Mucosa of rectum (tissue), 2 donors: Measurements from ENCODE around the gene MAP2K7.
A peak's percentile ranks its signal among the peaks of the same experiment; 100 is the strongest.
"Not testable (repeated sequence)": the region's sequence is repeated elsewhere in the genome, so short reads cannot be mapped to it uniquely, and the experiment has no call there.

Source experiments
- H3K27ac ChIP-seq, 2 donors: one replicate each; pipeline ENCODE4 v1.7.0; 2013; ENCODE audit warnings: inconsistent platforms in 2 of 2, low read depth in 2 of 2, low read length in 2 of 2
- H3K27me3 ChIP-seq, 2 donors: one replicate each; pipeline ENCODE4 v1.7.0; 2013; ENCODE audit warnings: low read length in 2 of 2; ENCODE audit not compliant: control insufficient read depth in 2 of 2, insufficient read depth in 2 of 2
- H3K36me3 ChIP-seq, 2 donors: one replicate each; pipeline ENCODE4 v1.7.0; 2013; ENCODE audit warnings: low read length in 2 of 2; ENCODE audit not compliant: control insufficient read depth in 2 of 2, insufficient read depth in 2 of 2
- H3K4me1 ChIP-seq, 2 donors: one replicate each; pipeline ENCODE4 v1.7.0; 2013; ENCODE audit warnings: low read length in 2 of 2, mild to moderate bottlenecking in 1 of 2; ENCODE audit not compliant: control insufficient read depth in 2 of 2, insufficient read depth in 2 of 2
- H3K4me3 ChIP-seq, 2 donors: one replicate each; pipeline ENCODE4 v1.7.0; 2013; ENCODE audit warnings: low read length in 2 of 2
- H3K9ac ChIP-seq, 2 donors: one replicate each; pipeline ENCODE4 v1.7.0; 2013; ENCODE audit warnings: low read length in 2 of 2, low read depth in 1 of 2, mild to moderate bottlenecking in 1 of 2
- H3K9me3 ChIP-seq, 2 donors: one replicate each; pipeline ENCODE4 v1.7.0; 2013; ENCODE audit warnings: low read length in 2 of 2; ENCODE audit not compliant: control insufficient read depth in 2 of 2
- donor health status: healthy.
- donor health status: Normal muscosa, but diverticular disease.

The MAP2K7 gene

GRCh38 chr19:7885818-7886217 is 17.9 kb upstream of the MAP2K7 start:
- Histone ChIP-seq H3K9ac (no peak overlapping the region), H3K27me3 (peaks cover 0 to 9% of the 10 kb centered on the region in 2 donors), H3K9me3 (no peaks in the 10 kb centered on the region), H3K36me3 (no peaks in the 10 kb centered on the region), H3K4me3 (no peak overlapping the region), H3K4me1 (peaks cover 0 to 3% of the 10 kb centered on the region in 2 donors), H3K27ac (no peak overlapping the region)

GRCh38 chr19:7887408-7888144 is 16.1 kb upstream of the MAP2K7 start:
- no peak overlapping the region for H3K9ac ChIP-seq
- peaks cover 0 to 9% of the 10 kb centered on the region in 2 donors for H3K27me3 ChIP-seq
- no peaks in the 10 kb centered on the region for H3K9me3 ChIP-seq
- H3K27ac ChIP-seq, result no peak overlapping the region
- H3K4me1 ChIP-seq, result peaks cover 0 to 3% of the 10 kb centered on the region in 2 donors
- H3K4me3 ChIP-seq, result no peak overlapping the region
- no peaks in the 10 kb centered on the region for H3K36me3 ChIP-seq

- Histone ChIP-seq H3K4me1 (peaks cover 0 to 3% of the 10 kb centered on the region in 2 donors), H3K27me3 (peaks cover 0 to 9% of the 10 kb centered on the region in 2 donors), H3K9me3 (no peaks in the 10 kb centered on the region), H3K4me3 (peak within 1 kb of the TSS; percentile 37 to 60), H3K36me3 (no peaks in the 10 kb centered on the region), H3K9ac (peak within 1 kb of the TSS; percentile 34 to 76), H3K27ac (no peak within 1 kb of the TSS)
Measured at GRCh38 chr19:7888145-7888825, 15.4 kb upstream of the MAP2K7 start, which contains the start of gene LRRC8E. LRRC8E (plus strand) TSS chr19:7888510; CDS start chr19:7895604, 7,094 bp downstream.

- H3K4me1 ChIP-seq, result peaks cover 0 to 3% of the 10 kb centered on the region in 2 donors
- H3K9me3 ChIP-seq, result no peaks in the 10 kb centered on the region
- H3K9ac ChIP-seq, result peak overlapping the region; percentile 34 to 76
- H3K36me3 ChIP-seq, result no peaks in the 10 kb centered on the region
- H3K27ac ChIP-seq, result no peak overlapping the region
- peak overlapping the region; percentile 37 to 60 for H3K4me3 ChIP-seq
- H3K27me3 ChIP-seq, result peaks cover 0 to 9% of the 10 kb centered on the region in 2 donors
Measured at GRCh38 chr19:7888826-7889217, 14.9 kb upstream of the MAP2K7 start.

- H3K4me3 ChIP-seq, H3K36me3 ChIP-seq, H3K27ac ChIP-seq, H3K27me3 ChIP-seq, H3K9me3 ChIP-seq, H3K9ac ChIP-seq: not testable (repeated sequence)
- H3K4me1 ChIP-seq, result peaks cover 0 to 12% of the 10 kb centered on the region in 2 donors
Measured at GRCh38 chr19:7893362-7894101, 10.1 kb upstream of the MAP2K7 start.

GRCh38 chr19:7894612-7895309 is 8.9 kb upstream of the MAP2K7 start:
- Histone ChIP-seq H3K9me3 (no peaks in the 10 kb centered on the region), H3K4me1 (peaks cover 0 to 9% of the 10 kb centered on the region in 2 donors), H3K9ac (peak overlapping the region in 1 of 2 donors; percentile 43), H3K36me3 (no peaks in the 10 kb centered on the region), H3K27me3 (no peaks in the 10 kb centered on the region), H3K27ac (no peak overlapping the region), H3K4me3 (no peak overlapping the region)

- H3K27ac ChIP-seq, result no peak overlapping the region
- H3K4me3 ChIP-seq, result no peak overlapping the region
- H3K27me3 ChIP-seq, result no peaks in the 10 kb centered on the region
Measured at GRCh38 chr19:7895565-7895964, 8.1 kb upstream of the MAP2K7 start.

GRCh38 chr19:7897292-7897691 is 6.4 kb upstream of the MAP2K7 start:
- H3K27me3 ChIP-seq, result no peaks in the 10 kb centered on the region
- no peak overlapping the region for H3K9ac ChIP-seq
- H3K4me3 ChIP-seq, result no peak overlapping the region
- no peak overlapping the region for H3K27ac ChIP-seq
- no peaks in the 10 kb centered on the region for H3K36me3 ChIP-seq
- H3K9me3 ChIP-seq, result no peaks in the 10 kb centered on the region
- peaks cover 0 to 9% of the 10 kb centered on the region in 2 donors for H3K4me1 ChIP-seq

More at GRCh38 chr19:7895565-7895964, 8.1 kb upstream of the MAP2K7 start:
- no peaks in the 10 kb centered on the region for H3K36me3 ChIP-seq
- no peak overlapping the region for H3K9ac ChIP-seq
- H3K4me1 ChIP-seq, result peaks cover 0 to 9% of the 10 kb centered on the region in 2 donors
- no peaks in the 10 kb centered on the region for H3K9me3 ChIP-seq

- Histone ChIP-seq H3K9me3 (no peaks in the 10 kb centered on the region), H3K4me3 (no peak overlapping the region), H3K27me3 (no peaks in the 10 kb centered on the region), H3K36me3 (no peaks in the 10 kb centered on the region), H3K9ac (no peak overlapping the region), H3K4me1 (peaks cover 8 to 17% of the 10 kb centered on the region in 2 donors), H3K27ac (no peak overlapping the region)
Measured at GRCh38 chr19:7898967-7899366, 4.7 kb upstream of the MAP2K7 start.
